HepG2 (cell line): ENCODE measurements around the gene RHO. TPM values are rescaled to one million over a fixed set of nuclear protein-coding genes. Genes with fewer than 3 reads are reported as not detected.

ENCODE experiments used
- ATAC-seq: fragments of 200-7000 bp; cut with Tn5 transposase; 3 replicates; pipeline ENCODE4 v1.9.1; 2020; ENCODE audit warnings: mild to moderate bottlenecking, moderate library complexity
- BruUV-seq: library from RNA; stranded (reverse); fragments of 400-500 nt; replicated peaks from 2 replicates; lab custom pipeline; 2021; lab: Mats Ljungman, UMichigan
- CTCF ChIA-PET: fragments of 300-600 bp; formaldehyde crosslinking; extraction: SDS; loops from one replicate; lab custom pipeline; 2021; ENCODE audit warnings: low total read pairs, inconsistent platforms, low intra/inter-chr PET ratio; lab: Yijun Ruan, JAX
- POLR2A ChIA-PET: fragments of 350-600 bp; sonication (Branson Sonifier 250); formaldehyde crosslinking; loops from one replicate; lab custom pipeline; 2020; ENCODE audit warnings: antibody characterized with exemption, inconsistent platforms; lab: Yijun Ruan, JAX
- DNase-seq: peaks from one replicate; pipeline ENCODE4 v3.0.0-alpha.2; 2015; ENCODE audit warnings: low spot score
- FAIRE-seq: peaks from 3 replicates; lab custom pipeline; 2011; peaks lifted over from hg19 to GRCh38; lab: Jason Lieb, UNC
- H2AFZ ChIP-seq: one replicate; pipeline ENCODE4 v1.6.1; 2011; ENCODE audit warnings: low read length, inconsistent platforms
- H3K27ac ChIP-seq: fragments of 300-600 bp; 3 replicates; pipeline ENCODE4 v1.8.0; 2011; ENCODE audit warnings: mixed run types, mild to moderate bottlenecking, mixed read lengths, low read length, inconsistent platforms; ENCODE audit not compliant: insufficient read depth; ENCODE audit errors: extremely low read length
- H3K27me3 ChIP-seq, 2 experiments: fragments of 200-600 bp in 1 of 2; 2 replicates in 1 of 2; 3 replicates in 1 of 2; pipeline versions ENCODE4 v1.6.0 to v1.8.0; 2011; ENCODE audit warnings: low read length in 2 of 2, mild to moderate bottlenecking in 2 of 2, moderate library complexity in 2 of 2, inconsistent platforms in 1 of 2; ENCODE audit not compliant: insufficient read depth in 2 of 2, control insufficient read depth in 1 of 2
- H3K36me3 ChIP-seq, 2 experiments: fragments of 200-600 bp in 1 of 2; replicated peaks in 1 of 2; 2 replicates in 1 of 2; 3 replicates in 1 of 2; pipeline versions ENCODE4 v1.5.1 to v1.8.0; 2011; ENCODE audit warnings: low read length in 2 of 2, inconsistent platforms in 1 of 2; ENCODE audit not compliant: insufficient read depth in 2 of 2, control insufficient read depth in 1 of 2
- H3K4me1 ChIP-seq: 2 replicates; pipeline ENCODE4 v1.5.1; 2012; ENCODE audit warnings: low read length, inconsistent platforms; ENCODE audit not compliant: insufficient read depth
- H3K4me2 ChIP-seq: 2 replicates; pipeline ENCODE4 v1.6.0; 2011; ENCODE audit warnings: low read depth, low read length, inconsistent platforms
- H3K4me3 ChIP-seq, 3 experiments: fragments of 200-600 bp in 1 of 3; sonication (generic), shearing (Covaris generic) in 1 of 3; replicated peaks in 1 of 3; 2 replicates each; pipeline ENCODE4 v1.5.1; 2011 to 2016; ENCODE audit warnings: low read length in 3 of 3, inconsistent platforms in 2 of 3, low read depth in 2 of 3, mild to moderate bottlenecking in 2 of 3, control low read depth in 1 of 3, mixed read lengths in 1 of 3; ENCODE audit not compliant: insufficient read depth in 1 of 3
- H3K79me2 ChIP-seq: one replicate; pipeline ENCODE4 v1.6.1; 2011; ENCODE audit warnings: low read length, inconsistent platforms; ENCODE audit not compliant: insufficient read depth
- H3K9ac ChIP-seq: 2 replicates; pipeline ENCODE4 v1.6.0; 2011; ENCODE audit warnings: mild to moderate bottlenecking, low read depth, low read length, inconsistent platforms; ENCODE audit not compliant: insufficient read depth
- H3K9me3 ChIP-seq: 2 replicates; pipeline ENCODE4 v1.5.1; 2012; ENCODE audit warnings: mild to moderate bottlenecking, low read length
- H4K20me1 ChIP-seq: 2 replicates; pipeline ENCODE4 v1.6.0; 2011; ENCODE audit warnings: inconsistent platforms, mild to moderate bottlenecking, low read length, moderate library complexity; ENCODE audit not compliant: insufficient read depth
- ATRX ChIP-seq: sonication (generic); formaldehyde crosslinking; IDR thresholded peaks from 2 replicates; pipeline ENCODE4 v1.4.0; 2020; ENCODE audit warnings: missing genetic modification reagents, borderline replicate concordance
- MAFF ChIP-seq: IDR thresholded peaks from 2 replicates; pipeline ENCODE4 v1.6.1; 2011; ENCODE audit warnings: low read depth, low read length, improper control_type of control experiment
- RBFOX2 ChIP-seq: fragments of 200-400 bp; formaldehyde crosslinking; IDR thresholded peaks from 2 replicates; pipeline ENCODE4 v1.6.1; 2017; ENCODE audit warnings: low read depth, mild to moderate bottlenecking, low read length
- ZNF256 ChIP-seq: sonication (generic); formaldehyde crosslinking; conservative IDR thresholded peaks from 2 replicates; pipeline ENCODE4 v1.4.0; 2020; ENCODE audit warnings: missing genetic modification reagents
- ZNF589 ChIP-seq: sonication (generic); formaldehyde crosslinking; conservative IDR thresholded peaks from 2 replicates; pipeline ENCODE4 v1.8.0; 2022; ENCODE audit warnings: mild to moderate bottlenecking, moderate library complexity, missing genetic modification reagents
- WGBS: methylation state at CpG from one replicate; pipeline ENCODE4 v1.1.6; 2017; ENCODE audit warnings: low lambda C conversion rate; 5-methylcytosine and 5-hydroxymethylcytosine counted together
- in situ Hi-C: cut with HindIII; loops from 2 replicates; pipeline ENCODE4 v1.10.0; 2017; ENCODE audit warnings: low pct_unique_long_range_greater_than_20kb; ENCODE audit not compliant: extremely low pct_ligation_motif_present
- intact Hi-C: fragments of 100-400 bp; cut with micrococcal nuclease; formaldehyde crosslinking; loops from one replicate; pipeline ENCODE4 v1.10.0; 2022; ENCODE audit not compliant: unreplicated experiment
- polyA plus RNA-seq, 8 experiments: library from polyadenylated mRNA; depleted of rRNA in 3 of 8; stranded (reverse) in 7 of 8; unstranded in 1 of 8; fragments of >200 nt; fragmentation: Illumina TruSeq in 4 of 8; extraction: Trizol in 4 of 8; gene quantifications; 2 replicates each; pipeline versions ENCODE4 v1.2.1 to v1.2.3, GENCODE V29; 2011 to 2016; ENCODE audit warnings: low read depth in 4 of 8, missing spikeins in 1 of 8, mixed read lengths in 1 of 8; ENCODE audit not compliant: insufficient read depth in 1 of 8
- total RNA-seq, 5 experiments: library from RNA; depleted of rRNA; stranded (reverse); fragments of >200 nt; fragmentation: Illumina TruSeq; extraction: Trizol; gene quantifications; 2 replicates each; pipeline ENCODE4 v1.2.3, GENCODE V29; 2016; ENCODE audit warnings: low read depth in 1 of 5
- TF ChIP-seq, protein P1 (sequence below): sonication (generic); formaldehyde crosslinking; IDR thresholded peaks from 2 replicates; pipeline ENCODE4 v1.4.0; 2020; ENCODE audit warnings: missing genetic modification reagents, borderline replicate concordance
- TF ChIP-seq, protein P2 (sequence below): sonication (generic); formaldehyde crosslinking; IDR thresholded peaks from 2 replicates; pipeline ENCODE4 v1.9.0; 2021; ENCODE audit warnings: missing genetic modification reagents, borderline replicate concordance

Gene RHO
- total and polyA plus RNA-seq, 2 of the 13 experiments (the other 11 are each of a cell fraction or from before 2014, with no cell fraction given) = not detected

- TF ChIP-seq, protein P1, sequence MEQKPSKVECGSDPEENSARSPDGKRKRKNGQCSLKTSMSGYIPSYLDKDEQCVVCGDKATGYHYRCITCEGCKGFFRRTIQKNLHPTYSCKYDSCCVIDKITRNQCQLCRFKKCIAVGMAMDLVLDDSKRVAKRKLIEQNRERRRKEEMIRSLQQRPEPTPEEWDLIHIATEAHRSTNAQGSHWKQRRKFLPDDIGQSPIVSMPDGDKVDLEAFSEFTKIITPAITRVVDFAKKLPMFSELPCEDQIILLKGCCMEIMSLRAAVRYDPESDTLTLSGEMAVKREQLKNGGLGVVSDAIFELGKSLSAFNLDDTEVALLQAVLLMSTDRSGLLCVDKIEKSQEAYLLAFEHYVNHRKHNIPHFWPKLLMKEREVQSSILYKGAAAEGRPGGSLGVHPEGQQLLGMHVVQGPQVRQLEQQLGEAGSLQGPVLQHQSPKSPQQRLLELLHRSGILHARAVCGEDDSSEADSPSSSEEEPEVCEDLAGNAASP = no peak
- no peak for TF ChIP-seq RBFOX2
- no peak for TF ChIP-seq MAFF
- no peak for TF ChIP-seq ZNF589
- TF ChIP-seq, protein P2, sequence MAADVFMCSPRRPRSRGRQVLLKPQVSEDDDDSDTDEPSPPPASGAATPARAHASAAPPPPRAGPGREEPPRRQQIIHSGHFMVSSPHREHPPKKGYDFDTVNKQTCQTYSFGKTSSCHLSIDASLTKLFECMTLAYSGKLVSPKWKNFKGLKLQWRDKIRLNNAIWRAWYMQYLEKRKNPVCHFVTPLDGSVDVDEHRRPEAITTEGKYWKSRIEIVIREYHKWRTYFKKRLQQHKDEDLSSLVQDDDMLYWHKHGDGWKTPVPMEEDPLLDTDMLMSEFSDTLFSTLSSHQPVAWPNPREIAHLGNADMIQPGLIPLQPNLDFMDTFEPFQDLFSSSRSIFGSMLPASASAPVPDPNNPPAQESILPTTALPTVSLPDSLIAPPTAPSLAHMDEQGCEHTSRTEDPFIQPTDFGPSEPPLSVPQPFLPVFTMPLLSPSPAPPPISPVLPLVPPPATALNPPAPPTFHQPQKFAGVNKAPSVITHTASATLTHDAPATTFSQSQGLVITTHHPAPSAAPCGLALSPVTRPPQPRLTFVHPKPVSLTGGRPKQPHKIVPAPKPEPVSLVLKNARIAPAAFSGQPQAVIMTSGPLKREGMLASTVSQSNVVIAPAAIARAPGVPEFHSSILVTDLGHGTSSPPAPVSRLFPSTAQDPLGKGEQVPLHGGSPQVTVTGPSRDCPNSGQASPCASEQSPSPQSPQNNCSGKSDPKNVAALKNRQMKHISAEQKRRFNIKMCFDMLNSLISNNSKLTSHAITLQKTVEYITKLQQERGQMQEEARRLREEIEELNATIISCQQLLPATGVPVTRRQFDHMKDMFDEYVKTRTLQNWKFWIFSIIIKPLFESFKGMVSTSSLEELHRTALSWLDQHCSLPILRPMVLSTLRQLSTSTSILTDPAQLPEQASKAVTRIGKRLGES = no peak
- no peak for TF ChIP-seq ATRX
- no peak for TF ChIP-seq ZNF256
- TF ChIP-seq, all 625 proteins: peak for 0
- CTCF ChIA-PET = no interaction called here
- no peak overlapping the region for H3K27ac ChIP-seq
- FAIRE-seq = no peak
- in situ Hi-C loops (no loop called here), intact Hi-C loops (loop anchor here (10.0 kb wide), 1 partner anchor 61 kb away; no protein-coding TSS in a partner anchor)
- no peak overlapping the region for H3K9ac ChIP-seq
- no peak overlapping the region for H2AFZ ChIP-seq
- WGBS = 92% methylated on average over 9 of the region's 18 CpGs
- no peaks in the 10 kb centered on the region; a peak in 1 of 5 replicates for H3K27me3 ChIP-seq
- H3K79me2 ChIP-seq = no peaks in the 10 kb centered on the region
- H3K4me3 ChIP-seq = no peak overlapping the region
- H3K36me3 ChIP-seq = peaks cover 9 to 12% of the 10 kb centered on the region in 2 experiments; a peak in 3 of 5 replicates
- no peak for ATAC-seq
- no peaks in the 10 kb centered on the region for H3K9me3 ChIP-seq
- POLR2A ChIA-PET = interaction anchor here (1.1 to 2.2 kb wide), 3 partner anchors 8 to 41 kb away, joined by 4 to 11 read pairs (median 4); no protein-coding TSS in a partner anchor
- no peak for DNase-seq
- no TSS peak for BruUV-seq
- H3K4me1 ChIP-seq = peaks cover 50% of the 10 kb centered on the region
- H3K4me2 ChIP-seq = no peak overlapping the region
- H4K20me1 ChIP-seq = no peaks in the 10 kb centered on the region
These were observed 27.3 kb downstream of the RHO start for GRCh38 chr3:129555616-129556357.
